Liver (tissue), 3 donors: ENCODE data around the gene ONECUT1.

Experiments
- TAF1 ChIP-seq: conservative IDR thresholded peaks from 2 replicates; pipeline ENCODE4 v1.6.1; 2016; ENCODE audit warnings: antibody characterized with exemption, mild to moderate bottlenecking
- TF ChIP-seq, protein P1 (sequence below): fragments of 150-350 bp; IDR thresholded peaks from 2 replicates; pipeline ENCODE4 v1.5.1; 2017; ENCODE audit warnings: improper control_type of control experiment, low read depth, low read length; ENCODE audit not compliant: missing input control
- donor health status: healthy.
- donor health status: healthy.

DNA sequence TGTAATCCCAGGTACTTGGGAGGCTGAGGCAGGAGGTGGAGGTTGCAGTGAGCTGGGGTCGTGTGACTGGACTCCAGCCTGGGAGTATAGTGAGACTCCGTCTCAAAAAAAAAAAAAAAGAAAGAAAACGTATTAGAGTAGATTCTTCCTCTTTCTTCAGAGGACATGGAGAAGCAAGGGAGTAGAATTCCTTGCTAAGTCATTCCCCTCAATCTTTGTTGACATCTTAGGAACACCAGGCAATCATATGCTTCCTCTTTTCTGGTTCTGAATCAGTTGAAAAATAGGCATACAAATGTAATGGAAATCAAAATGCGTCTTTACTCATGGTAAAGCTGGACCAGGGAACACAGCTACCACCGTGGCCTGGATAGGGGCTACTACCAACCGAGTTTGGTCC, 72.7 kb downstream of the ONECUT1 start:
- TF ChIP-seq, protein P1, sequence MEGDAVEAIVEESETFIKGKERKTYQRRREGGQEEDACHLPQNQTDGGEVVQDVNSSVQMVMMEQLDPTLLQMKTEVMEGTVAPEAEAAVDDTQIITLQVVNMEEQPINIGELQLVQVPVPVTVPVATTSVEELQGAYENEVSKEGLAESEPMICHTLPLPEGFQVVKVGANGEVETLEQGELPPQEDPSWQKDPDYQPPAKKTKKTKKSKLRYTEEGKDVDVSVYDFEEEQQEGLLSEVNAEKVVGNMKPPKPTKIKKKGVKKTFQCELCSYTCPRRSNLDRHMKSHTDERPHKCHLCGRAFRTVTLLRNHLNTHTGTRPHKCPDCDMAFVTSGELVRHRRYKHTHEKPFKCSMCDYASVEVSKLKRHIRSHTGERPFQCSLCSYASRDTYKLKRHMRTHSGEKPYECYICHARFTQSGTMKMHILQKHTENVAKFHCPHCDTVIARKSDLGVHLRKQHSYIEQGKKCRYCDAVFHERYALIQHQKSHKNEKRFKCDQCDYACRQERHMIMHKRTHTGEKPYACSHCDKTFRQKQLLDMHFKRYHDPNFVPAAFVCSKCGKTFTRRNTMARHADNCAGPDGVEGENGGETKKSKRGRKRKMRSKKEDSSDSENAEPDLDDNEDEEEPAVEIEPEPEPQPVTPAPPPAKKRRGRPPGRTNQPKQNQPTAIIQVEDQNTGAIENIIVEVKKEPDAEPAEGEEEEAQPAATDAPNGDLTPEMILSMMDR: no peak
- TF ChIP-seq TAF1: no peak
